Measurements from ENCODE around the gene DHX36. TPM values are rescaled to one million over a fixed set of nuclear protein-coding genes. Genes with fewer than 3 reads are reported as not detected.

The DHX36 gene
- total RNA-seq, 4 donors from 2014 or later, result 28.5 to 113 (median 50.0) TPM

- Histone ChIP-seq H3K36me3 (no peaks in the 10 kb centered on the region), H3K9me3 (no peaks in the 10 kb centered on the region), H3K4me3 (no peak overlapping the region), H3K4me1 (peaks cover 0 to 3% (median 0%) of the 10 kb centered on the region in 4 donors), H3K27me3 (no peaks in the 10 kb centered on the region), H3K27ac (no peak overlapping the region)
- DNase-seq, result no peak
- 94 to 100% methylated on average over 3 of the region's 3 CpGs for WGBS, 2 donors (ENCODE audit: low coverage in 1 of 2)
- intact Hi-C loops (cut with DNase I; ENCODE audit: low total_unique reads) (loop anchor here (5.0 to 10.0 kb wide), 2 partner anchors 149 to 247 kb away; no protein-coding TSS in a partner anchor), in situ Hi-C loops (cut with MboI; ENCODE audit: low pct_ligation_motif_present in 1 of 4, low pct_unique_long_range_greater_than_20kb in 1 of 4, low sequenced_read_pairs in 3 of 4) (loop anchor here (5.0 to 10.0 kb wide), 2 partner anchors 154 to 157 kb away; no protein-coding TSS in a partner anchor)
- TF ChIP-seq POLR2AphosphoS5 (IDR thresholded peaks at IDR 0.05), result no peak
- TF ChIP-seq EP300 (IDR thresholded peaks at IDR 0.05; ENCODE audit: low read depth), result no peak
- no peak for TF ChIP-seq CTCF (IDR thresholded peaks at IDR 0.05)
- no peak for TF ChIP-seq POLR2A (IDR thresholded peaks at IDR 0.05)
Observed at GRCh38 chr3:154251610-154252009, 72.7 kb downstream of the DHX36 start.

GRCh38 chr3:154250291-154250690 lies 74.0 kb downstream of the DHX36 start:
- TF ChIP-seq EP300 (IDR thresholded peaks at IDR 0.05; ENCODE audit: low read depth) (no peak), POLR2AphosphoS5 (IDR thresholded peaks at IDR 0.05) (no peak), POLR2A (IDR thresholded peaks at IDR 0.05) (no peak), CTCF (IDR thresholded peaks at IDR 0.05) (no peak)
- Histone ChIP-seq H3K36me3 (no peaks in the 10 kb centered on the region), H3K4me1 (peaks cover 0 to 3% (median 0%) of the 10 kb centered on the region in 4 donors), H3K4me3 (no peak overlapping the region), H3K9me3 (no peaks in the 10 kb centered on the region), H3K27me3 (no peaks in the 10 kb centered on the region), H3K27ac (no peak overlapping the region)
- intact Hi-C loops (cut with DNase I; ENCODE audit: low total_unique reads), result loop anchor here (5.0 to 10.0 kb wide), 2 partner anchors 148 to 245 kb away; no protein-coding TSS in a partner anchor
- no peak for DNase-seq
- WGBS, 2 donors (ENCODE audit: low coverage in 1 of 2), result 97 to 100% methylated on average over 1 to 4 of the region's 4 CpGs
- in situ Hi-C loops (cut with MboI; ENCODE audit: low pct_ligation_motif_present in 1 of 4, low pct_unique_long_range_greater_than_20kb in 1 of 4, low sequenced_read_pairs in 3 of 4), result loop anchor here (5.0 to 10.0 kb wide), 2 partner anchors 153 to 155 kb away; no protein-coding TSS in a partner anchor

GRCh38 chr3:154247806-154248415 lies 76.4 kb downstream of the DHX36 start:
- no peak overlapping the region for H3K27ac ChIP-seq

GRCh38 chr3:154244644-154245043 lies 79.6 kb downstream of the DHX36 start:
- peak overlapping the region in 1 of 4 donors; percentile 25 for H3K27ac ChIP-seq
- no peaks in the 10 kb centered on the region for H3K9me3 ChIP-seq
- no peak overlapping the region for H3K4me3 ChIP-seq
- in situ Hi-C loops (cut with MboI; ENCODE audit: low pct_ligation_motif_present in 1 of 4, low pct_unique_long_range_greater_than_20kb in 1 of 4, low sequenced_read_pairs in 3 of 4) (no loop called here), intact Hi-C loops (cut with DNase I; ENCODE audit: low total_unique reads) (no loop called here)
- TF ChIP-seq CTCF (IDR thresholded peaks at IDR 0.05) (no peak), POLR2AphosphoS5 (IDR thresholded peaks at IDR 0.05) (no peak), POLR2A (IDR thresholded peaks at IDR 0.05) (no peak), EP300 (IDR thresholded peaks at IDR 0.05; ENCODE audit: low read depth) (no peak)
- DNase-seq, result no peak
- H3K4me1 ChIP-seq, result no peaks in the 10 kb centered on the region
- no peaks in the 10 kb centered on the region for H3K27me3 ChIP-seq
- WGBS, 2 donors (ENCODE audit: low coverage in 1 of 2), result 79 to 87% methylated on average over 2 of the region's 2 CpGs
- H3K36me3 ChIP-seq, result peaks cover 0 to 6% (median 0%) of the 10 kb centered on the region in 4 donors

More at GRCh38 chr3:154247806-154248415, 76.4 kb downstream of the DHX36 start:
- in situ Hi-C loops (cut with MboI; ENCODE audit: low pct_ligation_motif_present in 1 of 4, low pct_unique_long_range_greater_than_20kb in 1 of 4, low sequenced_read_pairs in 3 of 4) (no loop called here), intact Hi-C loops (cut with DNase I; ENCODE audit: low total_unique reads) (no loop called here)
- 54 to 82% methylated on average over 2 of the region's 2 CpGs for WGBS, 2 donors (ENCODE audit: low coverage in 1 of 2)
- no peak for TF ChIP-seq POLR2A (IDR thresholded peaks at IDR 0.05)
- TF ChIP-seq EP300 (IDR thresholded peaks at IDR 0.05; ENCODE audit: low read depth), result no peak
- TF ChIP-seq CTCF (IDR thresholded peaks at IDR 0.05), result no peak
- TF ChIP-seq POLR2AphosphoS5 (IDR thresholded peaks at IDR 0.05), result no peak
- no peaks in the 10 kb centered on the region for H3K27me3 ChIP-seq
- no peak overlapping the region for H3K4me3 ChIP-seq
- H3K36me3 ChIP-seq, result no peaks in the 10 kb centered on the region
- no peak for DNase-seq
- H3K4me1 ChIP-seq, result peaks cover 0 to 3% (median 0%) of the 10 kb centered on the region in 4 donors
- no peaks in the 10 kb centered on the region for H3K9me3 ChIP-seq
